Stimulated activated CD4-positive, alpha-beta T cell treated with anti-CD3 and anti-CD28 coated beads, Interleukin-2, amount 100 ng/mL, for 4 hours (primary cell): ENCODE measurements around the gene GMPS.
"Not testable (repeated sequence)": the region's sequence is repeated elsewhere in the genome, so short reads cannot be mapped to it uniquely, and the experiment has no call there.

Experiments used
- DNase-seq: peaks from one replicate; pipeline ENCODE4 v3.0.0-alpha.2; 2020; ENCODE audit warnings: low read depth

The GMPS gene

GRCh38 chr3:155872904-155873646, 2.6 kb downstream of the GMPS start:
- DNase-seq = no peak

- no peak for DNase-seq
These were observed 5.6 kb downstream of the GMPS start for GRCh38 chr3:155876037-155876436.

- no peak for DNase-seq
These were observed 6.1 kb downstream of the GMPS start for GRCh38 chr3:155876503-155876902.

GRCh38 chr3:155880286-155880685, 9.8 kb downstream of the GMPS start:
- DNase-seq = no peak

- DNase-seq = no peak
These were observed 13.8 kb downstream of the GMPS start for GRCh38 chr3:155884292-155884691.

- no peak for DNase-seq
These were observed 14.8 kb downstream of the GMPS start for GRCh38 chr3:155885292-155885691.

GRCh38 chr3:155886348-155886747, 15.9 kb downstream of the GMPS start:
- not testable (repeated sequence) for DNase-seq

GRCh38 chr3:155886915-155887314, 16.5 kb downstream of the GMPS start:
- no peak for DNase-seq

- no peak for DNase-seq
These were observed 18.8 kb downstream of the GMPS start for GRCh38 chr3:155889212-155889611.

GRCh38 chr3:155889952-155890351, 19.5 kb downstream of the GMPS start:
- DNase-seq = no peak

- DNase-seq = no peak
These were observed 20.3 kb downstream of the GMPS start for GRCh38 chr3:155890671-155891190.

GRCh38 chr3:155891321-155891720, 20.9 kb downstream of the GMPS start:
- DNase-seq = no peak

GRCh38 chr3:155895379-155895900, 25.0 kb downstream of the GMPS start:
- DNase-seq = no peak

- no peak for DNase-seq
These were observed 36.5 kb downstream of the GMPS start for GRCh38 chr3:155906900-155907299.

- DNase-seq = no peak
These were observed 37.6 kb downstream of the GMPS start for GRCh38 chr3:155908086-155908485.

- no peak for DNase-seq
These were observed 38.2 kb downstream of the GMPS start for GRCh38 chr3:155908605-155909004.

GRCh38 chr3:155912090-155912489, 41.6 kb downstream of the GMPS start:
- no peak for DNase-seq

GRCh38 chr3:155912579-155913190, 42.2 kb downstream of the GMPS start:
- no peak for DNase-seq

- DNase-seq = no peak
These were observed 47.3 kb downstream of the GMPS start for GRCh38 chr3:155917781-155918180.

- DNase-seq = no peak
These were observed 49.3 kb downstream of the GMPS start for GRCh38 chr3:155919728-155920127.

GRCh38 chr3:155921486-155921885, 51.0 kb downstream of the GMPS start:
- no peak for DNase-seq

GRCh38 chr3:155934230-155934629, 63.8 kb downstream of the GMPS start:
- no peak for DNase-seq

- DNase-seq = no peak
These were observed 68.0 kb downstream of the GMPS start for GRCh38 chr3:155938409-155938808.
